NCI-H446 (cell line): ENCODE results near the gene AP2B1.
"Not testable (repeated sequence)": the region's sequence is repeated elsewhere in the genome, so short reads cannot be mapped to it uniquely, and the experiment has no call there.

ENCODE experiments used
- DNase-seq, 2 experiments: peaks; one replicate each; lab custom pipeline; 2025; lab: John Stamatoyannopoulos, UW

The AP2B1 gene

DNA sequence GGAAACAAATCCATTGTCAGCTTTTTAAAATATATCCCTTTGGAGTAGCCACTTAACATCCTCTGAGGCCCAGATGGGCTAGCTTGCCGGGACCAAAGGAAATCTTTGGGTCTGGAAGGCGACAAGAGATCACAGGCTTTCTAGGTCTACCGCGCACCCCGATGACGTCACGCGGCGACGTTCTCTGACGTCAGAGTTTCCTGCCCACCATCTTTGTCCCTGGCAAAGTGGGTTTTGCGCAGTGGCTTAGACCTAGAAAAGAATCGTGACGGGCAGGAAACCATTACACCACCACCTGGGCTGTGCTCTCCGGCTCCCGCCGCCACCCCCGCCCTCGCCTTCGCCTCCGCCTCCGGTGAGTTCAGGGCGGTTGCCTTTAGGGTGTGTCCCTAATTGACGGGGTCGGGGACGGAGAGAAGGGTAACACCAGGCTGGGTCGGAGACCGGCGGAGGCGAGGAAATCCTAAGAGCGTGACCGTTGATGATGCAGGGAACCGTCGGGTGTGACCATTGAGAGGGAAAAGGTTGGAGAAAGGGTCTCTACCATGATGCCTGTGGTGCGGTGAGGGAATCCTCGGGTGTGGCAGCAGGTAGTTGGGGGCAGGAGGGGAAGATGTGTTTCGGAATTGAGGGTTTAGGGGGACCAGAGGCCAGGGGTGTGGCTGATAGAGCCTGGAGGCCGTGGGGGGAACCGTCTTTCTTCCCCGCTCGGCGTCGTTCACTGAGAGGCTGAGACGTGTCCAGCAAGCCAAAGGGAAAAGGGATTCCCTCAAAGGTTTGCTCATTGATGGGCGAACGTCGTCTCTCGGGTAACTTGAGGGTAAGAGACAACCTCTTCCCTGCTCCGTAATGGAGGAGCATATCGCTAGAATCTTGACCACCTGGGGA, at the start of gene AP2B1:
Gene AP2B1 (plus strand): TSS at position 249 of the 888 bp plus-strand sequence. CDS start 6,709 bp downstream, outside the sequence.
- peak; percentile 76 to 95 for DNase-seq

DNA sequence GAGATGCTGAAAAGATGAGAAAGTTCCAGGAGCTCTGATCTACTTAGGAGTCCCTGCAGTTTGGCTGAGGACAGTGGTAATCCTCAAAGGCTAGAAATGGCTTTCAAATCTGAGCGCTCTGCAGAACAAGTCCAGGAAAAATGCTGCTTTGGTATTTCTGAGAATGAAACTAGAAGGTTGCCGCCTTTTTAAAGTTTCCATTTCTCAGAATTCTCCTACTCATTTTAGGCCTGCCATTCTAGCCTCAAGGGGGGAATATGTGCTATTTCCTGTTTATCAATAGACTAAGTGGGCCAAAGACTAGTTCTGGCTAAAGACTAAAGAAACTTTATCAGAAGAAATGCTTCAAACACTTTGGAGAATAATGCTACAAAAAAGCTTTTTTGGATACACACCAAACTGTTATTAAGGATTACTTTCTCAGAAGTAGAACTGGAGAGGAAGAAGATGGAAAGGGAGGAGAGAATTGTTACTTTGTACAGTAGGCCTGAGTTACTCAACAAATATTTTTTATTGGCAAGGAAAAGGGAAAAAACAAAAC, 49.5 kb upstream of the AP2B1 start, which contains the start of gene SLFN12L:
Gene SLFN12L (minus strand): TSS at position 78 of the 541 bp plus-strand sequence. CDS start 15,314 bp downstream, outside the sequence.
- DNase-seq, result no peak

DNA sequence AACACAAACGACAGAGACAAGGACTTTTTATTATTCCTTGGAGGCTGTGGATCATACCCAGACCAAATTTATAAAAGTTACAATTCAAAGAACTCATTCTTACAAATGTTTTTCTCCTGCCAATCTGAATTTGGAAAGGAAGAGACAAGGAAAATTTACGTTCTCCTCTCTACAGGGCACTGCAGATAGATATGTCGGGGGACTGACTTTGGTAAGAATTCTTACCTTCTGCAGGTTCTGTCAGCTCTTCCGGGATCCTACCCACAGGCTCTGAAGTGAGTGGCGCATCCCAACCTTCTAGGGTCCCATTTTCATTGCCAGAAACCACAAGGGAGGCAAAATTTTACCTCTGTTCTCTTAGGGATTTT, 47.5 kb upstream of the AP2B1 start:
- DNase-seq, result no peak

DNA sequence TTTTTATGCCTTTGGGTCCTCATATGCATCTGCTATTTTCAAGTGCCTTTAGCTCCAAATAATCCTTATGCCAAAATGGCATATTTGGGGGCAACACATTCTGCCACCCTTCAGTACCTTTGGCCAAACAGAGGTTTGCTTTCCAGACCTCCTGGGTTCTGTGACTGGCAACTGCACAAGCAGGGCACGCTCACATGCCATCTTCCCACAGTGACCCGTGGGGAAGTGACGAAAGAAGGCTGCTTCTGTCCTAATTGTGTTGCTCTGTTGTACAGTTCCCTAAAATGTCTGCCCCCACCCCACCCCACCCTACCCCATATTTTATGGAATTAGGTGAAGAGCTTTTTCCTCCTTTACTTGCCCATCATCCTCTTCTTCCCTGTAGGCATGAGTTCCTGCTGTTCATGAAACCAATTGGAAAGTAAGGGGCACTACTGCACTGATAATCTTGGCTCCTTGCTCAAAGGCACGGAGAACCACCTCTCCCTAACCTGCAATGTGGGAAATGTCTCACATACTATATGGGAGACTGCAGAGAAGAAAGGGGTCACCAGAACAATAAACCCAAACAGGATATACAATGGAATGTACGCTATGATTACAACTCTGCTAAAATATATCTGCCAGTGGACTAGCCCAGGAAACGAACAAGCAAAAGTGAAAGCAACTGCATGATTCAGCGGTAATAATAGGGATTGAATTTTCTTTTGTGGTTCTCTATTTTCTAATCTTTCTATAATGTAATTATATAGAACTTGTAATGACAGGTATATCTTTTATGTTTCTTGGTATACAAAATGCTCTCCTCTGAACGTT, 46.3 kb upstream of the AP2B1 start:
- no peak for DNase-seq

DNA sequence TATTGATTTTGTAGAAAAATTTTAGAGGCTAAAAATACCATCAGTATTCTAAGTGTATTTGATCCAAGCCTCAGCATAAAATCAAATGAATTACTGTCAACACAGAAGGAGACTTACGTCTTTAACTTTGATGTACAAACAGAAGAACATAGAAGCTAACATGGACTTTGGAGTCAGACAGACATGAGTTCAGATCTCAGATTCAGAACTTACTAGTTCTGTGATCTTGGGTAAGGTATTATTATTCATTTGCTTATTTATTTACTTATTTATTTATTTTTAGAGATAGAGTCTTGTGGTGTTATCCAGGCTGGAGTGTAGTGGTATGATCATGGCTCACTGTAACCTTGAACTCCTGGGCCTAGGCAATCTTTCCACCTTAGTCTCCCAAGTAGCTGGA, 45.7 kb upstream of the AP2B1 start:
- no peak for DNase-seq

DNA sequence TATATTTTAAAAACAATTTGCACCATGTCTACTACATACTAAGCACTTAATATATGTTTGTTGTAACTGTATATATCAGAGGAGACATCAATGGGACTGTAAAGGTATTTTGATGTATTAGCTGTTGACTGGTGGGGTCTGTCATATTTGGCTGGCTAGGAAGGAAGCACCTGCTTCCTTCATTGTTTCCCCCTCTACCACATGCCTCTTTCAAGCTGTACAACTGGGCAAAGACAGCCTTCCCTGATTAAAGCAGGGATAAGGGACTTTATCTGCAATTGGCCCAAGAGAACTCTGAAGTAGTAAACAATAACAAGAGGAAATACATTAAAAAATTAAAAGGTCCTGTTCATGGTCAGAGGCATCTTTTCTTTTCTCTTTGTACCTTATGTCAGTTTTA, 44.1 kb upstream of the AP2B1 start:
- no peak for DNase-seq

DNA sequence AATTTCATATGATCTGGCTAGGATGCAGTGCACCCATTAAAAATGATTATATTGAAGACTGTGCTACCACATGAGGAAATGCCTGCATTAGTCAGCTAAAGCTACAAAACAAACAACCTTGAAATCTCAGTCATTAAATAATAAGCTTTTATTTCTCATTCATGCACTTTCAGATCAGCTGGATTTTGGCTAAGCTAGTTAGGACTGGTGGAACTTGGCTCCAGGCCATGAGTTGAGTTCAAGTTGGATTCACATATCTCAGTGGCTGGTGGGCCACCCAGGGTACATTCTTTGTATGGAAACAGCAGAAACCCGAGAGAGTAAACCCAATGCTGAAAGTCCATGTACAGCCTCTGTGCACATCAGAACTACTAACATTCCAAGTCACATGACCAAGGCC, 43.3 kb upstream of the AP2B1 start:
- DNase-seq, result no peak

DNA sequence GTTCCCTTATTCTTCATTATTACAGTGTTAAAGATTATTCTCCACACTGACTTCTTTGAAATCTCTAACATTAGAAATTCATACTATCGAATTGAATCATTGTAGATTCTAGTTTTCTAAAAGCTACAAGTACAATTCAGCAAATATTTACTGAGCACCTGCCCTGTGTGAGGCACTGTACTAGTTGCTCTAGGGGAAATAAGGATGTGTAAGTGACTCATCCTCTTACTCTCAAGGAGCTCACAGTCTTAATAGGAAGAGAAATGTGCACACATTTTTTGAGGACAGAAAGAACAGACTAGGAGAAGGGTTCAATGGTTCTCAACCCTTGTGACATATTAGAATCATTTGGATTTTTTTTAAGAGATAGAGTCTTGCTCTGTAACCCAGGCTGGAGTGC, 42.0 kb upstream of the AP2B1 start:
- no peak for DNase-seq

DNA sequence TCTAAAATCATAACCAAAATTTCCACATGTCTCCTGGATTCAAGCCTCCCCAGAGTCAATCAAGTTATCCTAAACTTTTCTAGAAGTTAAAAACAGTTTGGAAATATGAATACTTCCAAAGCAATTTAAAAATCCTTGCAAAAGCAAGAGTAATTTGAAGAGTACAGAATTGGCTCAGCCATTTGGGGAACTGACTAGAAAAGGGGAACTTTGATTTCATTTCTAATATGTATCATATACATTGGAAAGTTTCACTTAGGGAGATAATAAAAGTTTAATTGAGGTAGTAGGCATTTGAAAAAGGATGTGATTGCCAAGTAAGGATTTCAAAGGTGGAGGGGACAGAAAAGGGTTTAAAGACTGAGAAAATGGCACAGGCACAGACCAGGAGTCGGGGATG, 40.6 kb upstream of the AP2B1 start:
- no peak for DNase-seq

DNA sequence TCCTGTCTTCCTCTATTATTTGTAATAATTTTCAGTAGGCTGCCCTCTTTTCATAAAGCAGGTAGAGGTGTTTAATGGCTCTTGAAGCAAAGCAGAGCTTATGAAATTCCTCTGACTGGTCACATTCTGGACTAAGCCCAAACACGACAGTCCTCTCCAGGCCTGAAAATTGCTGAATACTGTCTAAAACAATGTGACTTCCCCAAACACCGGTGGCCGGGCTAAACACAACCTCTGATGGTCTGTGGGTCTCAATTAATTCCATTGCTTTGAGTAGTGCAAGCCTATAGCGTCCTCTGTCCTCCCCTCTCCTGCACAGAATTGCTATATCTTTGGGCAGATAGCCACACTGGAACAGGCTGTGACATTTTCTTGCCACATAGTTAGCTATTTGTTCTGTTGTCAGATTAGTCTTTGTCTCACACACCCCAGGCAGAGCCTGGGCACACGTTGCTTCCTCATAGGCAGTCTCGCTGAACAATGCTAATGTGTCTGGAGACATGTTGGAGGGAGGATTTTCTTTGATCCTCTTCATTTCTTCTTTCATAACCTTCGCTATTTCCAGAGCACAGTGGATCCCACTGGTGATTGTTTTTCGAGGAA, 38.8 kb upstream of the AP2B1 start:
- DNase-seq, result no peak

DNA sequence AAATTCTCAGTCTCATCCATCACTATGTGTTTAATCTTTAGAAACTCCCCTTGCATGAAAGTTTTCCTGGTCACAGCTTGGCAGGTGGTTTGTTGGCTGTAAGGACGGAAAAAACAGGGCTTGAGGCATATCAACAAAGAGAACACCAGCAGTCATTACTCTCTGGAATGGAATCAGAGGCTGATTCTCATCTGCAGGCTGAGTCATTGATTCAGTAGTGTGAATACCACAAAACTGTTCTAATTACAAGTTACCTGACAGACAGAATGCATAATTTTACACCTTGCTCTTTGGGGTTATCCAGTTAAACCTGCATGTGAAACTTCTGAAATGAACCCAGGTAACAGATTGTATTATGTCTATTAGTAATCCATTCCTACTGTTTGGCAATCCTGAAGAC, 38.1 kb upstream of the AP2B1 start:
- DNase-seq, result no peak

DNA sequence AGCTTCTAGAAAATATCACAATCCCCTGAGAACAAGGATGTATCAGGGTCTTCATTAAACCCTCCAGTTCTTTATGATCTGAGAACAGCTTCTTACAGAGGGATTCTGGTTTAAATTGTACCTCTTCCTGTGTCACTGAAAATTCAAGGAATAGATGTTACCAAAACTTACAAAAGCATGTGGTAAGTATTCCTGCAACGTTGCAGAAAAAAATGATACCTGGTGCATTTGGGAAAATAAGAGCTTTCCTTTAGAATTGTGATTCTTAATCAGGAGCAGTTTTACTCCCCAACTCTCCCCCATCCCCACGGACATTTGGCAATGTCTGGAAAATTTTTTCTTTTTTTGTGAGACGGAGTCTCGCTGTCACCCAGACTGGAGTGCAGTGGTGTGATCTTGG, 33.8 kb upstream of the AP2B1 start:
- DNase-seq, result no peak

DNA sequence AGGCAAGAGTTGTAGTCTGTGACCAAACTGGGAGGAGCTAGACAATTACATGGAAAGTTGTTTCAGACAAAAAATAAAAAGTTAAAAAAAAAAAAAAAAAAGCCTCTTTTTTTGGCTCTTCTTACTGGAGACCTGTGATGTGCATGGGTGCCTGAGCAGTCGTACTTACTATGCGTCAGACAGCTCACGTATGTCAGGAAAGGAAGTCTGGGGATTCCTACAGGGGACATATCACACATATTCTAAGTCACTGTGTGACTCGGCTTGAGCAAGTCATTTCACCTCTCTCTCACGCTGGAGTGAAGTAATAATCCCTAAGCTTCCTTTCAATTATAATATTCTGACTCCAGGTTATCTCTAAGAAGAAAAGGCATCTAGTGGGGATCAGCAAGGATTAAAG, 32.5 kb upstream of the AP2B1 start:
- no peak for DNase-seq

DNA sequence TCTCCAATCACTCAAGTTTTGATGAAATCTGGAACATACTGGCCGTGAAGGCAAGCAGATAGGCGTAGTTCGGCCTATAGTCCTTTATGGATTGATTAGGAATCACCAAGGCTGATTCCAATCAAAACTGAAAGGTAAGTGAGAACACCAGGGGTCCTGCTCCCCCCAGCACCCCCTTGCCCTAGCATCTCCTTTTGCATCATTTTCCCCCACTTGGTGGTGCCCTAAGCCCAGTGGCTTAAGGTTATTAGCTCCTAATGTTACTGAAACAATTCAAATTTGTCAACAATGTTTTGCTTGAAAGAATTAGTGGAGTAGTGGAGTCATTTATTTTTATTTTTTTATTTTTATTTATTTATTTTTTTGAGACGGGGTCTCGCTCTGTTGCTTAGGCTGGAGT, 31.4 kb upstream of the AP2B1 start:
- no peak for DNase-seq

DNA sequence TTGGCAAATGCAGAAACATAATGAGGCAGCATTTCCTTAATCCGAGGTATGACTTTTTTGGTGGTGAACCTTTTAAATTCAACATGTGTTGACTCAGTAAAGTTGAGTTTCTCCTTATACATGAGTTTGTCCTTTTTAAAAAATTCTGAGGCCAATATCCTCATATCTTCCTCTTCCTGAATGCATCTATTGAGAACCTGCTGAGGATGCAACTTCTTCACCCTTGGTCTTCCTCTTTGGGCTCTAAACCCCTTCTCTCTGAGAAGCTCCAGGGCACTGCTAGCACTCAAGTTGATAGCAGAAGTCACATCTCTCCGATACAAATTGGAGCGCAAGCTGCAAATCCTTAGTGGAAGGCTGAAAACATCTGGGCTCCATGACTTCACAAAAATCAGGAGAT, 29.8 kb upstream of the AP2B1 start:
- DNase-seq, result no peak

DNA sequence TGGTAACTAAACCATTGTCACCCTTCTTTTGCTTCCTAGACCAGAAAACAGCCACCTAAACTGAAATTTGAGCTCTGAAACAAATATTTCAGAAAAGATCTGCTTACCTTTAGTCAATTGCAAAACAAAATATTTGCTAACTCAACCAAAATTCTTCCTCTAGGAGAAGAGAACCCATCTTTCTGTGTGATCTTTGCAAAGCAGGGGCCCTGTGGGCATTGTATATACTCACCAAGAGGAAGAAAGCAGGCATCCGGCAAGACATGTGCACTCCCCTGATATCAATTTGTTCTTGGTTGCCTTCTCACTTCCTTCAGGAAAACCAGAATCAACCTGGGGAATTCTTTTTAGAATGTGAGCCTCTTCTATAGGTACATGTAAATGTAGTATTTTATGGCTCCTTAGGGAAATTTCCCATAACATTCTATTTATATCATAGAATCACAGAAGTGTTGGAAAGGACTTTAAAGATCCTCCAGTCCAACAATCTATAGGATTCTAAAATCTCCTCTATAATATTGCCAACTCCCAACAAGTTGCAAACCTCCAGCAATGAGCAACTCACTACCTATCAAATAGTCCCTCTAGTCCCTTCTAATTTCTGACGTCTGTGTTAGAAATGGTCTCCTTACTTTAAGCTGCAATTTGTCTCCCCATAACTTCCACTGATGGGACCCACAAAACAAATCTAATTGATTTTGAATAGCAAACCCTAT, 27.5 kb upstream of the AP2B1 start:
- no peak for DNase-seq

DNA sequence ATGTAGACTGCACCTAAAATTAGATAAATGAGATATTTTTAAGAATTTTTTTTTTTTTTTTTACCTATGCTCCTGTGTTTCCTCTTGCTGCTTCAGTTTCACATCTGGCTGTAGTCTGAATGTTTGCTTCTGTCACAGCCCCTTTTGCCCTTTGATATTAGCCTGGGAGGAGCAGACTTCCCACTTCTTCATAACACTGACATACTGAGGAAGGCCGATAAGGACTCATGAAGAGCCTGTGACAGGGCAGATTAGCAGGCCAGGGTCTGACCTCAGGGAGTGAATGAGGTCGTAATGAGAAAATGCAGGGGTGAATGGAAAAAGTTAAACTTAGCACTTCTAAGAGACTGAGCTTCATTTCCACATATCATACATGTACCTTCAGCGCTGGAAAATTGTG, 26.4 kb upstream of the AP2B1 start, which contains the start of gene SLFN14:
Gene SLFN14 (minus strand): TSS at position 117 of the 400 bp plus-strand sequence. CDS start 2,757 bp downstream, outside the sequence.
- no peak for DNase-seq

DNA sequence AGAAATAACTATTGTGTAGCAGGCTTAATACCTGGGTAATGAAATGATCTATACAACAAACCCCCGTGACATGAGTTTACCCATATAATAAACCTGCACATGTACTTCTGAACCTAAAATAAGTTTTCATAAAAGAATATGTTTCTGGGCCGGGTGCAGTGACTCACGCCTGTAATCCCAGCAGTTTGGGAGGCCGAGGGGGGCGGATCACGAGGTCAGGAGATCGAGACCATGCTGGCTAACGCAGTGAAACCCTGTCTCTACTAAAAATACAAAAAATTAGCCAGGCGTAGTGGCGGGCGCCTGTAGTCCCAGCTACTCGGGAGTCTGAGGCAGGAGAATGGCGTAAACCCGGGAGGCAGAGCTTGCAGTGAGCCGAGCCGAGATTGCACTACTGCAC, 23.9 kb upstream of the AP2B1 start:
- DNase-seq, result not testable (repeated sequence)

DNA sequence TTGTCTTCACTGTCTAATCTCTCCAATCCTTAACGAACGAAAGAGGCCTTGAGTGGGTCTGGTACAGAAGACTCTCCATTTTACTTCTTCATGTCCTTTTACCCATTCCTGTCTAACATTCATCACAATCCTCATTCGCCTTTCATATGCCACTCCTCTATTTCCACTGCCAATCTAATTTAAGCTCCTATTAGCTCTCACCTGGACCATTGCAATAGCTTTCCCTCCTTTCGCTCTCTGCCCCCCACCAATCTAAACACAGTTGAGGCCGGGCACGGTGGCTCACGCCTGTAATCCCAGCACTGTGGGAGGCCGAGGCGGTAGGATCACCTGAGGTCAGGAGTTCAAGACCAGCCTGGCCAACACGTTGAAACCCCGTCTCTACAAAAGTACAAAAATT, 20.2 kb upstream of the AP2B1 start:
- DNase-seq, result no peak

DNA sequence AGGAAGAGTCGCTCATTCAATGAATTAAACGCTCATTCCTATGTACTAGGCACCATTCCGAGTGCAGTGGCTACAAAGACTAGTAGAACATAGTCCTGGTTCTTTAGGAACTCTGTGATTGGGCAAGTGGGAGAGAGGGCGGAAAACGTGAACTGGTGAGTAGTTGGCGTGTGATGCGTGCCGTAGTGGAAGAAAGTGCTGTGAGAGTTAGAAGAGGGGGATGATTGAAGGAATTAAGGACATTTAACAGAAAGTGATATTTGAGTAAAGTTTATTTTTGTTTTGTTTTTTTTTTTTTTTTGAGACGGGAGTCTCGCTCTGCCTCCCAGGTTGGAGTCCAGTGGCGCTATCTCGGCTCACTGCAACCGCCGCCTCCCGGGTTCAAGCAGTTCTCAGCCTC, 18.6 kb upstream of the AP2B1 start:
- no peak for DNase-seq

DNA sequence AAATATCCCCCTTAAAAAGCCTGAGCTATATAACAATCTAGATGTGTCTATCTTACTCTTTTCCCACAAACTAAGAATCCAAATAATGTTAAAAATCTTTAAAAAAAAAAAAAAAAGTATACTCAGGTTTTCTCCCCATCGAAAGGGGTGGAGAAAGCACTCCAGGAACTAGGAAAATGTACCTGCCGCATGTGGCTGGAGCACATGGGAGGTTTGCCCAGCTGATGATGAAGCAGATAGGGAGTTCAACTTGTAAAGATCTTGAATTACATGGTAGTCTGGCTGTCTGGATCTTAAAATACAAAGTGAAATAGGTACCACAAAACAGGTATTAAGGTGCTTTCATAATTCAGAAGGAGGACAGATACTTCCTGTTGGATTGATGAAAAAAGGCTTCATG, 17.7 kb upstream of the AP2B1 start:
- DNase-seq, result no peak

DNA sequence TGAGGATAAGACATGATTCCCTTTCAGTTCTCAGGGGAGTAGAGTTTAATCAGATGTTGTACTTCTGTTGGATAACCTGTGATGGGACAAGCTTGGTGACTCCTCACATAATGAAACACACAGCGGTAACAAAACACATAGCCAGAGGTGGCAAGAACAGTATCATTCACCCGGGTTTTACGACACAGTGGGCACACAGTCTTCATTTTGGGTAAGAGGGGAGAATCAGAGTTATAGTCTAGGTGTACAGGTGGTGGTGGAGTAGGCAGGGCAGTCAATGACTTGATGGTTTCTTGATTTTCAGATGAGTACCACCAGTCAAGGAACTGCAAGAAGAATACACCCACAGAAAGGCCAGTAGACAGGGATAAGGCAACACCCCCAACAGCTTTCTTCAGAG, 11.4 kb upstream of the AP2B1 start:
- no peak for DNase-seq
